Trophoblast cell (in vitro differentiated cells and primary cell): ENCODE measurements around the gene MRPL53.
A peak's percentile ranks its signal among the peaks of the same experiment; 100 is the strongest.
"Not testable (repeated sequence)": the region's sequence is repeated elsewhere in the genome, so short reads cannot be mapped to it uniquely, and the experiment has no call there.

Source experiments
- DNase-seq, 2 donors: peaks; one replicate each; pipeline ENCODE4 v3.0.0-alpha.2; 2016
- H2AFZ ChIP-seq: 2 replicates; pipeline ENCODE4 v1.6.1; 2013; ENCODE audit warnings: low read length, moderate library complexity, mild to moderate bottlenecking; ENCODE audit not compliant: insufficient read depth, poor library complexity
- H2AK5ac ChIP-seq: 2 replicates; pipeline ENCODE4 v1.6.1; 2013; ENCODE audit warnings: mild to moderate bottlenecking, low read length
- H2BK120ac ChIP-seq: 2 replicates; pipeline ENCODE4 v1.6.1; 2013; ENCODE audit warnings: low read length, mild to moderate bottlenecking, moderate library complexity; ENCODE audit not compliant: insufficient read depth, poor library complexity
- H2BK12ac ChIP-seq: 2 replicates; pipeline ENCODE4 v1.6.1; 2013; ENCODE audit warnings: mild to moderate bottlenecking, low read length, moderate library complexity
- H2BK5ac ChIP-seq: 2 replicates; pipeline ENCODE4 v1.6.1; 2013; ENCODE audit warnings: low read length, low read depth, moderate library complexity, mild to moderate bottlenecking; ENCODE audit not compliant: poor library complexity
- H3K14ac ChIP-seq: 2 replicates; pipeline ENCODE4 v1.6.1; 2013; ENCODE audit warnings: mild to moderate bottlenecking, low read length
- H3K18ac ChIP-seq: 2 replicates; pipeline ENCODE4 v1.6.1; 2013; ENCODE audit warnings: mild to moderate bottlenecking, low read length
- H3K23ac ChIP-seq: 2 replicates; pipeline ENCODE4 v1.6.1; 2013; ENCODE audit warnings: low read length
- H3K27ac ChIP-seq: 2 replicates; pipeline ENCODE4 v1.5.1; 2013; ENCODE audit warnings: low read depth, mild to moderate bottlenecking, inconsistent platforms, low read length, moderate library complexity
- H3K27me3 ChIP-seq: 2 replicates; pipeline ENCODE4 v1.6.1; 2013; ENCODE audit warnings: inconsistent platforms, mild to moderate bottlenecking, low read length, moderate library complexity; ENCODE audit not compliant: insufficient read depth
- H3K36me3 ChIP-seq, 2 experiments: 1 replicate in 1 of 2; 2 replicates in 1 of 2; pipeline ENCODE4 v1.6.1; 2013; ENCODE audit warnings: low read length in 2 of 2, mild to moderate bottlenecking in 2 of 2, moderate library complexity in 1 of 2; ENCODE audit not compliant: insufficient read depth in 2 of 2, control insufficient read depth in 1 of 2
- H3K4ac ChIP-seq: 2 replicates; pipeline ENCODE4 v1.6.1; 2013; ENCODE audit warnings: low read depth, mild to moderate bottlenecking, low read length, moderate library complexity
- H3K4me1 ChIP-seq, 2 experiments: 1 replicate in 1 of 2; 2 replicates in 1 of 2; pipeline ENCODE4 v1.6.1; 2013; ENCODE audit warnings: low read length in 2 of 2, mild to moderate bottlenecking in 2 of 2, moderate library complexity in 1 of 2; ENCODE audit not compliant: insufficient read depth in 2 of 2, control insufficient read depth in 1 of 2
- H3K4me2 ChIP-seq: 2 replicates; pipeline ENCODE4 v1.6.1; 2013; ENCODE audit warnings: inconsistent platforms, mild to moderate bottlenecking, low read length, moderate library complexity
- H3K4me3 ChIP-seq: 2 replicates; pipeline ENCODE4 v1.5.1; 2013; ENCODE audit warnings: mild to moderate bottlenecking, low read depth, low read length, inconsistent platforms
- H3K79me1 ChIP-seq: one replicate; pipeline ENCODE4 v1.6.1; 2013; ENCODE audit warnings: low read length
- H3K79me2 ChIP-seq: 2 replicates; pipeline ENCODE4 v1.6.1; 2013; ENCODE audit warnings: low read length, mild to moderate bottlenecking; ENCODE audit not compliant: control insufficient read depth, insufficient read depth, poor library complexity
- H3K9ac ChIP-seq: 2 replicates; pipeline ENCODE4 v1.6.1; 2013; ENCODE audit warnings: mild to moderate bottlenecking, low read length
- H3K9me3 ChIP-seq: 2 replicates; pipeline ENCODE4 v1.6.1; 2013; ENCODE audit warnings: low read depth, mild to moderate bottlenecking, control low read depth, inconsistent platforms, low read length; ENCODE audit not compliant: insufficient read depth
- H4K12ac ChIP-seq: 2 replicates; pipeline ENCODE4 v1.6.1; 2013; ENCODE audit warnings: low read depth, mild to moderate bottlenecking, low read length, moderate library complexity
- H4K8ac ChIP-seq: 2 replicates; pipeline ENCODE4 v1.6.1; 2013; ENCODE audit warnings: low read depth, mild to moderate bottlenecking, low read length, moderate library complexity
- H4K91ac ChIP-seq: one replicate; pipeline ENCODE4 v1.6.1; 2013; ENCODE audit warnings: low read depth, mild to moderate bottlenecking, low read length, moderate library complexity
- WGBS: extraction: QIAGEN DNeasy Blood & Tissue Kit; methylation state at CpG from one replicate; pipeline ENCODE4 v1.1.7; 2013; ENCODE audit warnings: missing lambda C conversion rate; ENCODE audit not compliant: insufficient read length, insufficient coverage; ENCODE audit errors: extremely low coverage; 5-methylcytosine and 5-hydroxymethylcytosine counted together

Gene MRPL53

DNA sequence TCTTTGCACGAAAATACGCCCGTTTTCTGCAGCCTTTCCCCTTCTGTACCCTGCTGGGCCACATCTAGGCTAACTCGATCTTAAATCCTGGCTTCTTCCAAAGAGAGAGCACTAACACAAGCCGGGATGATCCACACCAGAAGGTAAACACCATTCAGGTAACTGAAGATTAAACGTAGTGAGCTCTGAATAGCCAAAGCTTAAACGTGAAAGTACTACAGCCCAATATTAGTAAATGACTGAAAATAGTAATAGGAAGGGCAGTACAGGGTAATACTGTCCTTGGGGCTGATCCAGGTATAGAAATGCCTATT, 422 bp upstream of the MRPL53 start:
- Histone ChIP-seq H2BK120ac (no peak overlapping the region), H2AK5ac (peak overlapping the region; percentile 36), H3K27me3 (no peaks in the 10 kb centered on the region), H3K18ac (no peak overlapping the region), H3K4me3 (peak overlapping the region; percentile 90), H2AFZ (peak overlapping the region; percentile 52), H3K4me2 (peak overlapping the region; percentile 67), H3K36me3 (peaks cover 17 to 19% of the 10 kb centered on the region in 2 experiments), H3K4me1 (peaks cover 5 to 7% of the 10 kb centered on the region in 2 experiments), H2BK5ac (no peak overlapping the region), H3K23ac (no peak overlapping the region), H4K8ac (peak overlapping the region; percentile 55), H3K9ac (peak overlapping the region; percentile 69), H3K79me2 (peaks cover 3% of the 10 kb centered on the region), H3K27ac (peak overlapping the region; percentile 78), H4K12ac (peak overlapping the region; percentile 33), H4K91ac (peak overlapping the region; percentile 82), H3K14ac (peak overlapping the region; percentile 3), H2BK12ac (no peak overlapping the region), H3K79me1 (peaks cover 9% of the 10 kb centered on the region), H3K9me3 (peaks cover 1% of the 10 kb centered on the region), H3K4ac (peak overlapping the region; percentile 41)
- no CpG with 5 or more reads among the region's 7 CpGs for WGBS
- no peak for DNase-seq

DNA sequence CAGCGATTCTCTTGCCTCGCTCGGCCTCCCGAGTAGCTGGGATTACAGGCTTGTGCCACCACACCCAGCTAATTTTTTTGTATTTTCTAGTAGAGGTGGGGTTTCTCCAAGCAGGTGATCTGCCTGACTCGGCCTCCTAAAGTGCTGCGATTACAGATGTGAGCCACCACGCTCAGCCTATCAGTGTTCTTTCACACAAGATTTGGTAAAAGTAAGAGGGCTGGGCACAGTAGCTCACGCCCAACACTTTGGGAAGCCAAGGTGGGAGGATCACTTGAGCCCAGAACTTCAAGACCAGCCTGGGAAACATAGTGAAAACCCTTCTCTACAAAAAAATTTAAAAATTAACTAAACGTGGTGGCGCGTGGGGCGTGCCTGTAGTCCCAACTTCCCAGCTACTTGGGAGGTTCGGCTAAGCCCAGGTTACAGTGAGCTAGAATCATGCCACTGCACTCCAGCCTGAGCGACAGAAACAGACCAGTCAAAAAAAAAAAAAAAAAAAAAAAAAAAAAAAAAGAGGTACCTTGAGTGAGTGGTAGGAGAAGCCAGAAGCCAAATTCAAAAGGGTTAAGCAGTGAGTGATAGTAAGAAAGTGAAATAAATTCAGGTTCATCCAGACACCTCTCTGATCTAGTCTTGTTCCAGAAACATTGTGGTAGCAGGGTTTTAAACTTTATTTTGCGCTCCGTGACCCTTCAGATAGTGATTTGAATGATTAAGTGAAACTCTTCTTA, 981 bp downstream of the MRPL53 start:
- Histone ChIP-seq H3K79me1 (peaks cover 9% of the 10 kb centered on the region), H3K18ac (no peak overlapping the region), H3K23ac (no peak overlapping the region), H3K4ac (no peak overlapping the region), H2BK5ac (no peak overlapping the region), H3K79me2 (peaks cover 3% of the 10 kb centered on the region), H3K4me2 (peak overlapping the region; percentile 67), H4K91ac (no peak overlapping the region), H3K36me3 (peaks cover 12 to 15% of the 10 kb centered on the region in 2 experiments), H3K14ac (no peak overlapping the region), H2AK5ac (no peak overlapping the region), H3K27me3 (no peaks in the 10 kb centered on the region), H3K27ac (peak overlapping the region; percentile 78), H4K8ac (peak overlapping the region; percentile 90), H2BK120ac (no peak overlapping the region), H4K12ac (peak overlapping the region; percentile 85), H3K9ac (peak overlapping the region; percentile 83), H2AFZ (no peak overlapping the region), H3K9me3 (peaks cover 1% of the 10 kb centered on the region), H3K4me1 (peaks cover 5 to 7% of the 10 kb centered on the region in 2 experiments), H2BK12ac (no peak overlapping the region), H3K4me3 (peak overlapping the region; percentile 90)
- WGBS = no CpG with 5 or more reads among the region's 16 CpGs
- DNase-seq = no peak

DNA sequence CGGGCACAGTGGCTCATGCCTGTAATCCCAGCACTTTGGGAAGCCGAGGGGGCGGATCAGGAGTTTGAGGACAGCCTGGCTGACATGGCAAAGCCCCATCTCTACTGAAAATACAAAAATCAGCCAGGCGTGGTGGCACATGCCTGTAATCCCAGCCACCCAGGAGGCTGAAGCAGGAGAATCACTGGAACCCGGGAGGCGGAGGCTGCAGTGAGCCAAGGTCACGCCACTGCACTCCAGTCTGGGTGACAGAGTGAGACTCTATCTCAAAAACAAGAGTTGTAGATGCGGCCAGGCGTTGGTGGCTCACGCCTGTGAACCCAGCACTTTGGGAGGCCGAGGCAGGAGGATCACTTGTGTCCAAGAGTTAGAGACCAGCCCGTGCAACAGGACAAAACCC, 1.7 kb downstream of the MRPL53 start:
- not testable (repeated sequence) for H2AK5ac ChIP-seq, H3K4me2 ChIP-seq, H3K4ac ChIP-seq, H3K79me2 ChIP-seq, H3K9me3 ChIP-seq, H2AFZ ChIP-seq, H2BK5ac ChIP-seq, H3K9ac ChIP-seq, H3K79me1 ChIP-seq, H3K14ac ChIP-seq, H2BK12ac ChIP-seq, H4K8ac ChIP-seq, H3K4me3 ChIP-seq, H2BK120ac ChIP-seq, H4K12ac ChIP-seq, H3K27me3 ChIP-seq, H3K4me1 ChIP-seq, H3K23ac ChIP-seq, H4K91ac ChIP-seq, H3K27ac ChIP-seq, DNase-seq, H3K18ac ChIP-seq
- no CpG with 5 or more reads among the region's 12 CpGs for WGBS
- H3K36me3 ChIP-seq = peaks cover 12 to 15% of the 10 kb centered on the region in 2 experiments

DNA sequence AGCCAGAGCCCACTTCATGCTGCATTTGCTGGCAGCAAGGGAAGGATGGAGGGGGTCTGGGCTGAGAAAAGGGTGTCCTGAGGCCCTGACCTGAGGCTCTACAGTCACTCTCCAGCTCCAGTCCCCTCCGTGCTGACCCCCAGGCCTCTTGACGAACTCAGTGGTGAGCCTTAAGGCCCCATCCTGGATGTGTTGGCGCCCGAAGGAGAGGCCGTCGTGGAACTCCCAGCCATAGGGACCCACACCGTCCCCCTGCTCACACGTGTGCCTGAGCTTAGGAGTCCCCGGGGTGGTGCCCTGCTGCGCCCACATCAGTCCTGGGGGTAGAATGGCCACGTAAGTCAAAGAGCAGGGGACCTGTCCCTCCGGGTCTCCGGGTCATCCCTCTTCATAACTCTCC, 8.1 kb downstream of the MRPL53 start:
- Histone ChIP-seq H3K9me3 (peaks cover 5% of the 10 kb centered on the region), H4K91ac (peak overlapping the region; percentile 59), H2BK5ac (peak overlapping the region; percentile 34), H2AFZ (peak overlapping the region; percentile 55), H3K27ac (no peak overlapping the region), H3K9ac (peak overlapping the region; percentile 94), H3K4me1 (peaks cover 4 to 8% of the 10 kb centered on the region in 2 experiments), H3K4me2 (peak overlapping the region; percentile 96), H3K79me1 (peaks cover 8% of the 10 kb centered on the region), H3K79me2 (peaks cover 9% of the 10 kb centered on the region), H3K4ac (peak overlapping the region; percentile 96), H2BK12ac (peak overlapping the region; percentile 7), H3K27me3 (no peaks in the 10 kb centered on the region), H3K36me3 (peaks cover 34% of the 10 kb centered on the region in 2 experiments), H4K8ac (peak overlapping the region; percentile 68), H4K12ac (peak overlapping the region; percentile 49), H3K18ac (peak overlapping the region; percentile 60), H3K23ac (peak overlapping the region; percentile 46), H2AK5ac (peak overlapping the region; percentile 93), H3K4me3 (peak overlapping the region; percentile 99), H2BK120ac (peak overlapping the region; percentile 29), H3K14ac (peak overlapping the region; percentile 95)
- no peak for DNase-seq
- no CpG with 5 or more reads among the region's 13 CpGs for WGBS
